ENCODE data around the gene STAT4. TPM values are rescaled to one million over a fixed set of nuclear protein-coding genes. Genes with fewer than 3 reads are reported as not detected.
A peak's percentile ranks its signal among the peaks of the same experiment; 100 is the strongest.

STAT4 gene
- total RNA-seq, 2 experiments from 2014 or later, result 52.4 to 52.6 TPM

- Mint-ChIP-seq H3K9me3 (no peaks in the 10 kb centered on the region), H3K36me3 (peaks cover 42% of the 10 kb centered on the region), H3K4me3 (no peak overlapping the region), H3K27ac (peak overlapping the region; percentile 28), H3K4me1 (ENCODE audit: low read depth) (peaks cover 68% of the 10 kb centered on the region), H3K27me3 (no peaks in the 10 kb centered on the region)
- intact Hi-C loops (cut with micrococcal nuclease), result loop anchor here (1.0 to 2.0 kb wide), 3 partner anchors 14 to 50 kb away; no protein-coding TSS in a partner anchor
- POLR2A ChIA-PET, result interaction anchor here (0.6 to 2.2 kb wide), 3 partner anchors 13 to 249 kb away, joined by 3 to 7 read pairs (median 6); partner anchors contain the start of gene STAT4
- DNase-seq, result no peak
- CTCF ChIA-PET, result interaction anchor here (1.0 to 2.9 kb wide), 6 partner anchors 10 to 77 kb away, joined by 3 to 16 read pairs (median 5); partner anchors contain the start of gene STAT4
Observed at GRCh38 chr2:191128911-191129304, 21.9 kb downstream of the STAT4 start.

- POLR2A ChIA-PET, result interaction anchor here (1.4 to 2.2 kb wide), 2 partner anchors 13 to 22 kb away, joined by 6 to 7 read pairs; partner anchors contain the start of gene STAT4
- Mint-ChIP-seq H3K27me3 (no peaks in the 10 kb centered on the region), H3K27ac (peak overlapping the region; percentile 28), H3K4me1 (ENCODE audit: low read depth) (peaks cover 70% of the 10 kb centered on the region), H3K4me3 (peak overlapping the region; percentile 52), H3K36me3 (peaks cover 45% of the 10 kb centered on the region), H3K9me3 (no peaks in the 10 kb centered on the region)
- intact Hi-C loops (cut with micrococcal nuclease), result loop anchor here (1.0 to 2.0 kb wide), 3 partner anchors 14 to 50 kb away; no protein-coding TSS in a partner anchor
- CTCF ChIA-PET, result interaction anchor here (1.0 to 2.9 kb wide), 6 partner anchors 11 to 77 kb away, joined by 3 to 16 read pairs (median 5); partner anchors contain the start of gene STAT4
- no peak for DNase-seq
Observed at GRCh38 chr2:191128172-191128910, 22.5 kb downstream of the STAT4 start.

GRCh38 chr2:191127235-191127634 is 23.6 kb downstream of the STAT4 start:
- Mint-ChIP-seq H3K36me3 (peaks cover 41% of the 10 kb centered on the region), H3K9me3 (no peaks in the 10 kb centered on the region), H3K27me3 (no peaks in the 10 kb centered on the region), H3K4me1 (ENCODE audit: low read depth) (peaks cover 77% of the 10 kb centered on the region), H3K27ac (peak overlapping the region; percentile 28), H3K4me3 (no peak overlapping the region)
- intact Hi-C loops (cut with micrococcal nuclease), result no loop called here
- no peak for DNase-seq
- ChIA-PET POLR2A (interaction anchor here (1.3 to 1.6 kb wide), 3 partner anchors 12 to 23 kb away, joined by 4 to 15 read pairs (median 5); no protein-coding TSS in a partner anchor), CTCF (interaction anchor here (1.5 kb wide), 1 partner anchor 75 kb away, joined by 8 read pairs; no protein-coding TSS in a partner anchor)

GRCh38 chr2:191126386-191127085 is 24.3 kb downstream of the STAT4 start:
- ChIA-PET CTCF (interaction anchor here (1.0 to 1.5 kb wide), 3 partner anchors 11 to 74 kb away, joined by 4 to 9 read pairs (median 8); no protein-coding TSS in a partner anchor), POLR2A (interaction anchor here (1.1 to 1.6 kb wide), 4 partner anchors 10 to 24 kb away, joined by 3 to 15 read pairs (median 4); no protein-coding TSS in a partner anchor)
- intact Hi-C loops (cut with micrococcal nuclease), result no loop called here
- Mint-ChIP-seq H3K9me3 (no peaks in the 10 kb centered on the region), H3K27me3 (no peaks in the 10 kb centered on the region), H3K36me3 (peaks cover 36% of the 10 kb centered on the region), H3K4me1 (ENCODE audit: low read depth) (peaks cover 75% of the 10 kb centered on the region), H3K4me3 (no peak overlapping the region), H3K27ac (peak overlapping the region; percentile 40)
- no peak for DNase-seq

GRCh38 chr2:191125646-191126045 is 25.1 kb downstream of the STAT4 start:
- Mint-ChIP-seq H3K4me3 (no peak overlapping the region), H3K27ac (peak overlapping the region; percentile 33), H3K36me3 (peaks cover 37% of the 10 kb centered on the region), H3K4me1 (ENCODE audit: low read depth) (peaks cover 71% of the 10 kb centered on the region), H3K9me3 (no peaks in the 10 kb centered on the region), H3K27me3 (no peaks in the 10 kb centered on the region)
- ChIA-PET POLR2A (interaction anchor here (1.1 to 1.6 kb wide), 4 partner anchors 9 to 25 kb away, joined by 3 to 15 read pairs (median 4); no protein-coding TSS in a partner anchor), CTCF (interaction anchor here (1.0 to 1.5 kb wide), 3 partner anchors 10 to 73 kb away, joined by 4 to 9 read pairs (median 8); no protein-coding TSS in a partner anchor)
- no peak for DNase-seq
- intact Hi-C loops (cut with micrococcal nuclease), result no loop called here

GRCh38 chr2:191122638-191123294 is 28.0 kb downstream of the STAT4 start:
- Mint-ChIP-seq H3K27ac (peak overlapping the region; percentile 30), H3K4me3 (no peak overlapping the region), H3K36me3 (peaks cover 36% of the 10 kb centered on the region), H3K4me1 (ENCODE audit: low read depth) (peaks cover 58% of the 10 kb centered on the region), H3K27me3 (no peaks in the 10 kb centered on the region), H3K9me3 (no peaks in the 10 kb centered on the region)
- intact Hi-C loops (cut with micrococcal nuclease), result loop anchor here (1.0 kb wide), 1 partner anchor 7 kb away; no protein-coding TSS in a partner anchor
- ChIA-PET CTCF (no interaction called here), POLR2A (interaction anchor here (0.7 to 0.9 kb wide), 3 partner anchors 8 to 28 kb away, joined by 3 to 5 read pairs (median 5); partner anchors contain the start of gene STAT4)
- DNase-seq, result no peak

GRCh38 chr2:191117341-191117740 is 33.5 kb downstream of the STAT4 start:
- Mint-ChIP-seq H3K36me3 (peaks cover 26% of the 10 kb centered on the region), H3K27me3 (no peaks in the 10 kb centered on the region), H3K9me3 (no peaks in the 10 kb centered on the region), H3K4me1 (ENCODE audit: low read depth) (peaks cover 63% of the 10 kb centered on the region), H3K27ac (no peak overlapping the region), H3K4me3 (no peak overlapping the region)
- CTCF ChIA-PET, result interaction anchor here (3.7 kb wide), 1 partner anchor 33 kb away, joined by 21 read pairs; the partner anchor contains the start of gene STAT4
- POLR2A ChIA-PET, result no interaction called here
- intact Hi-C loops (cut with micrococcal nuclease), result no loop called here
- no peak for DNase-seq

- peak overlapping the region; percentile 24 for H3K4me3 Mint-ChIP-seq
- peak overlapping the region; percentile 92 for H3K27ac Mint-ChIP-seq
- H3K27me3 Mint-ChIP-seq, result no peaks in the 10 kb centered on the region
- H3K9me3 Mint-ChIP-seq, result no peaks in the 10 kb centered on the region
- intact Hi-C loops (cut with micrococcal nuclease), result loop anchor here (1.0 to 2.0 kb wide), 10 partner anchors 7 to 563 kb away; partner anchors contain the start of genes GLS and NABP1
- ChIA-PET POLR2A (interaction anchor here (1.1 to 2.7 kb wide), 9 partner anchors 11 to 96 kb away, joined by 3 to 17 read pairs (median 7); partner anchors contain the start of gene STAT4), CTCF (interaction anchor here (0.7 to 3.7 kb wide), 8 partner anchors 10 to 846 kb away, joined by 3 to 21 read pairs (median 4); partner anchors contain the start of gene STAT4)
- H3K4me1 Mint-ChIP-seq (ENCODE audit: low read depth), result peaks cover 64% of the 10 kb centered on the region
- H3K36me3 Mint-ChIP-seq, result peaks cover 27% of the 10 kb centered on the region
- DNase-seq, result no peak
Observed at GRCh38 chr2:191115804-191116203, 35.0 kb downstream of the STAT4 start.

- H3K9me3 Mint-ChIP-seq, result no peaks in the 10 kb centered on the region
- peak; percentile 78 for DNase-seq
- peaks cover 27% of the 10 kb centered on the region for H3K36me3 Mint-ChIP-seq
- ChIA-PET POLR2A (interaction anchor here (1.0 to 2.7 kb wide), 11 partner anchors 8 to 96 kb away, joined by 3 to 17 read pairs (median 5); partner anchors contain the start of gene STAT4), CTCF (interaction anchor here (0.7 to 3.7 kb wide), 9 partner anchors 11 to 847 kb away, joined by 3 to 21 read pairs (median 3); partner anchors contain the start of gene STAT4)
- intact Hi-C loops (cut with micrococcal nuclease), result loop anchor here (1.0 to 2.0 kb wide), 10 partner anchors 8 to 563 kb away; partner anchors contain the start of genes GLS and NABP1
- H3K4me1 Mint-ChIP-seq (ENCODE audit: low read depth), result peaks cover 65% of the 10 kb centered on the region
- H3K27ac Mint-ChIP-seq, result peak overlapping the region; percentile 92
- H3K4me3 Mint-ChIP-seq, result peak overlapping the region; percentile 24
- H3K27me3 Mint-ChIP-seq, result no peaks in the 10 kb centered on the region
Observed at GRCh38 chr2:191115391-191115790, 35.4 kb downstream of the STAT4 start.

GRCh38 chr2:191114403-191114886 is 36.3 kb downstream of the STAT4 start:
- POLR2A ChIA-PET, result interaction anchor here (0.6 to 2.7 kb wide), 8 partner anchors 9 to 230 kb away, joined by 3 to 17 read pairs (median 4); partner anchors contain the start of gene STAT4
- CTCF ChIA-PET, result interaction anchor here (0.7 to 3.7 kb wide), 6 partner anchors 11 to 63 kb away, joined by 3 to 21 read pairs (median 5); partner anchors contain the start of gene STAT4
- peak overlapping the region; percentile 88 for H3K27ac Mint-ChIP-seq
- peak overlapping the region; percentile 66 for H3K4me3 Mint-ChIP-seq
- no peaks in the 10 kb centered on the region for H3K27me3 Mint-ChIP-seq
- peak; percentile 57 for DNase-seq
- H3K9me3 Mint-ChIP-seq, result no peaks in the 10 kb centered on the region
- intact Hi-C loops (cut with micrococcal nuclease), result loop anchor here (2.0 to 5.0 kb wide), 5 partner anchors 14 to 564 kb away; partner anchors contain the start of gene NABP1
- H3K36me3 Mint-ChIP-seq, result peaks cover 25% of the 10 kb centered on the region
- peaks cover 70% of the 10 kb centered on the region for H3K4me1 Mint-ChIP-seq (ENCODE audit: low read depth)
